ENCODE data around the gene MED17.

MED17 gene

GRCh38 chr11:93846411-93846810 is 62.3 kb downstream of the MED17 start:
- no peak for DNase-seq (ENCODE audit: low read depth in 1 of 2, low spot score in 1 of 2)

DNA sequence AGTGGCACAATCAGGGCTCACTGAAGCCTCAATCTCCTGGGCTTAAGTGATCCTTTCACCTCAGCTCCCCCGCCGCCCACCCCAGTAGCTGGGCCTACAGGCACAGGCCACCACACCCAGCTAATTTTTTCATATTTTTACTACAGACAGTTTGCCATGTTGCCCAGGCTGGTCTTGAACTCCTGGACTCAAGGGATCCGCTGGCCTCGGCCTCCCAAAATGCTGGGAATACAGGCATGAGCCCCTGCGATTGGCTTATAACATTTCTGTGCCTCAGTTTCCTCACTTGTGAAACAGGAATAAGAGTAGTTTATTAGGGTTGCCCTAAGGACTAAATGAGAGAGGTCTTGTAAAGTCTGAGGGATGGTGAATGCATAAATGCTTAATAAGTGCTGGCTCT is 65.1 kb downstream of the MED17 start:
- no peak for DNase-seq (ENCODE audit: low read depth in 1 of 2, low spot score in 1 of 2)

GRCh38 chr11:93849751-93850593 is 65.9 kb downstream of the MED17 start:
- no peak for DNase-seq (ENCODE audit: low read depth in 1 of 2, low spot score in 1 of 2)

DNA sequence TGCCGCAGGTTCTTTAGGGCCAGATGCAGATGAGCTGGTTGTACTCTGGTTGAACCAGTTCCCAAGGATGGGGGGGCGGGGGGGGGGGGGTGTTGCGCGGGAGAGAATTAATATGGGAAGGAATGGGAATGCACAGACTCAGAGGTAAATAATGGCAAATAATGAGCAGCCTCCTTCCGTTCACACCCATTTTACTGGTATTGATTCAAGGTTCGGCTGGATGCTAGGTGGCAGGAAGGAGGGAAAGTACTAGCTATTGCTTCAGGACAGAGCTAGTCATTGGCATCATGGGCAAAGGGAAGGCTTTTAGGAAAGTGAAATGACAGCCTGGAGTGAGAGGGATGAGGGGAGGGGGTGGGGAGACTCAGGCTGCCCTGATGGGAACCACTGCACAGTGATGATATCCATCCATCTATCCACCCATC is 66.5 kb downstream of the MED17 start, which contains the start of gene VSTM5:
Gene VSTM5 (minus strand): TSS at position 25 of the 425 bp plus-strand sequence. CDS start 116 bp downstream, outside the sequence.
- no peak for DNase-seq (ENCODE audit: low read depth in 1 of 2, low spot score in 1 of 2)

DNA sequence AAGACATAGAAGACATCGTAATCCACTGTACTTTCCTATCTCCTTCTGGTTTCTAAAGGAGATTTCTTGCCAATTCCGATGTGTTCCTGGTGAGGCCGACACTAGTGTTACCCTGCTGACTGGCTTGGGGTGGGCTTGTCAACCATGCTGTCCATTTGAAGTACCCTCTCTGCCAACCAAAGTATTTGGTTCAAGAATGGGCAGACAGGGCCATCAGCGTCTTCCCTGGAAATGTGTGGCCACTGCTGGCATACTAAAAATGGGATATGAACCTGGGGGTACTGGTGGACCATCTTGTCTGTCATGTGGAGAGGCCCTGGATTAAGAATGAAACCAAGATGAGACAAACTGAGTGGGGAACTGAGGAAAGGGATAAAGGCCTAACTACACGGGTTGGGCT is 68.2 kb downstream of the MED17 start:
- DNase-seq (ENCODE audit: low read depth in 1 of 2, low spot score in 1 of 2): no peak

- no peak for DNase-seq (ENCODE audit: low read depth in 1 of 2, low spot score in 1 of 2)
These were observed 73.5 kb downstream of the MED17 start for GRCh38 chr11:93857413-93858120.

- no peak for DNase-seq (ENCODE audit: low read depth in 1 of 2, low spot score in 1 of 2)
These were observed 74.2 kb downstream of the MED17 start for GRCh38 chr11:93858121-93858775.

DNA sequence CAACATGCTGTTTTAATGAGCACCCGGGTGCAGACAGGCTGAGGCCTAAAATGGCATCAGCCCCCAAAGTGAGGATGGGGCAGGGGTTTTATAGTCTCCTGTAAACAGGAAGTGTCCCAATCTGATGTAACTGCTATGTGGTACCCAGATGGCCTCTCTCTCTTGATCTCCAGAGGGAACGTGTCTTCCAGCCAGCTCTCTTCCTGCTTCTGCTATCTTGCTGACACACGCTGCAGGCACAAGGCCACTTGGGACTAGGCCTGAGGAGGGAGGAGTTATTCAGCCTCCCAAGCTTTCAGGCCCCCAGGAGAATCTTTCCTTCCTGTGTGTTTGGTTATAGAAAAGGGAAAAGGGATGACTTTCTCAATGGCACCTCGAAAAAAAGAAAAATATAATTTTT is 77.7 kb downstream of the MED17 start:
- no peak for DNase-seq (ENCODE audit: low read depth in 1 of 2, low spot score in 1 of 2)
